Lower leg skin (tissue), 4 donors: ENCODE results near the gene SLC4A2. TPM values are rescaled to one million over a fixed set of nuclear protein-coding genes. Genes with fewer than 3 reads are reported as not detected.

Experiments used
- DNase-seq, 2 donors: peaks; one replicate each; pipeline ENCODE4 v3.0.0-alpha.2; 2019; ENCODE audit warnings: low spot score in 2 of 2
- H3K4me3 ChIP-seq: fragments of 200-600 bp; sonication (generic); 2 replicates; pipeline ENCODE4 v1.5.1; 2017; ENCODE audit warnings: mild to moderate bottlenecking, low read depth; ENCODE audit not compliant: poor library complexity, severe bottlenecking
- POLR2A ChIP-seq, 2 donors: fragments of 450-650 bp; IDR thresholded peaks; one replicate each; pipeline ENCODE4 v1.6.1; 2016 to 2017; ENCODE audit warnings: antibody characterized with exemption in 2 of 2, mild to moderate bottlenecking in 1 of 2, moderate library complexity in 1 of 2
- WGBS, 2 donors: methylation state at CpG; one replicate each; pipeline ENCODE4 v1.1.5; 2018; 5-methylcytosine and 5-hydroxymethylcytosine counted together
- intact Hi-C: fragments of 100-400 bp; cut with DNase I; formaldehyde crosslinking; loops from one replicate; pipeline ENCODE4 v1.15.0; 2023; ENCODE audit warnings: low total_unique reads
- total RNA-seq, 4 donors: library from RNA; depleted of rRNA; stranded (reverse); fragments of >200 nt; gene quantifications; one replicate each; pipeline ENCODE4 v1.1.0, GENCODE V29; 2016
- TF ChIP-seq, protein P1 (sequence below), 3 donors: fragments of 450-650 bp; IDR thresholded peaks; one replicate each; pipeline ENCODE4 v1.5.1; 2016; ENCODE audit warnings: antibody characterized with exemption in 3 of 3, mild to moderate bottlenecking in 3 of 3, moderate library complexity in 2 of 3

SLC4A2 gene
- total RNA-seq, 4 donors from 2014 or later, result 56.3 to 83.5 (median 67.7) TPM

DNA sequence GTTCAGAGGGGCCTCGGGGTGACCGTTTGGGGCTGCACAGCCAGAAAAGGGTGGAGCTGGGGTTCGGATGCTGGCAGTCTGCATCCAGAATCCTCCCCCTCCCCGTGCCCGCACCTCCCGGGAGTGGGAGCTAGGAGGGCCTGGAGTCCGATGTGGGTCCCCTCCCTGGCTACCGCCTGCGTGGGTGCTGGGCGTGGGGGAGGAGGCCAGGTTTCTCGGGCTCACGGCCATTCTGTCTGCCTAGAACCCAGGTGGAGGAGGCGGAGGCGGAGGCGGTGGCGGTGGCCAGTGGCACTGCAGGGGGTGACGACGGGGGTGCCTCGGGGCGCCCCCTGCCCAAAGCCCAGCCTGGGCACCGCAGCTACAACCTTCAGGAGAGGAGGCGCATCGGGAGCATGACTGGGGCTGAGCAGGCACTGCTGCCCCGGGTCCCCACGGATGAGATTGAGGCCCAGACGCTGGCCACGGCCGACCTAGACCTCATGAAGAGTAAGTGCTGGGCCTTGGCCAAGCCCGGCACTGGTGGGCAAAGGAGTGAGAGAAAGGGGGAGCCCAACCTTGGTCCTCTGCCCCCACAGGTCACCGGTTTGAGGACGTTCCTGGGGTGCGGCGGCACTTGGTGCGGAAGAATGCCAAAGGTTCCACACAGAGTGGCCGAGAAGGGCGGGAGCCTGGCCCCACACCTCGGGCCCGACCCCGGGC lies 7.0 kb downstream of the SLC4A2 start:
- no peak for DNase-seq
- H3K4me3 ChIP-seq, result no peak overlapping the region
- TF ChIP-seq, protein P1, sequence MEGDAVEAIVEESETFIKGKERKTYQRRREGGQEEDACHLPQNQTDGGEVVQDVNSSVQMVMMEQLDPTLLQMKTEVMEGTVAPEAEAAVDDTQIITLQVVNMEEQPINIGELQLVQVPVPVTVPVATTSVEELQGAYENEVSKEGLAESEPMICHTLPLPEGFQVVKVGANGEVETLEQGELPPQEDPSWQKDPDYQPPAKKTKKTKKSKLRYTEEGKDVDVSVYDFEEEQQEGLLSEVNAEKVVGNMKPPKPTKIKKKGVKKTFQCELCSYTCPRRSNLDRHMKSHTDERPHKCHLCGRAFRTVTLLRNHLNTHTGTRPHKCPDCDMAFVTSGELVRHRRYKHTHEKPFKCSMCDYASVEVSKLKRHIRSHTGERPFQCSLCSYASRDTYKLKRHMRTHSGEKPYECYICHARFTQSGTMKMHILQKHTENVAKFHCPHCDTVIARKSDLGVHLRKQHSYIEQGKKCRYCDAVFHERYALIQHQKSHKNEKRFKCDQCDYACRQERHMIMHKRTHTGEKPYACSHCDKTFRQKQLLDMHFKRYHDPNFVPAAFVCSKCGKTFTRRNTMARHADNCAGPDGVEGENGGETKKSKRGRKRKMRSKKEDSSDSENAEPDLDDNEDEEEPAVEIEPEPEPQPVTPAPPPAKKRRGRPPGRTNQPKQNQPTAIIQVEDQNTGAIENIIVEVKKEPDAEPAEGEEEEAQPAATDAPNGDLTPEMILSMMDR (IDR thresholded peaks at IDR 0.05), result no peak
- TF ChIP-seq POLR2A (IDR thresholded peaks at IDR 0.05), result no peak
- WGBS, 2 donors, result 88 to 89% methylated on average over 39 of the region's 39 CpGs
- intact Hi-C loops, result no loop called here

DNA sequence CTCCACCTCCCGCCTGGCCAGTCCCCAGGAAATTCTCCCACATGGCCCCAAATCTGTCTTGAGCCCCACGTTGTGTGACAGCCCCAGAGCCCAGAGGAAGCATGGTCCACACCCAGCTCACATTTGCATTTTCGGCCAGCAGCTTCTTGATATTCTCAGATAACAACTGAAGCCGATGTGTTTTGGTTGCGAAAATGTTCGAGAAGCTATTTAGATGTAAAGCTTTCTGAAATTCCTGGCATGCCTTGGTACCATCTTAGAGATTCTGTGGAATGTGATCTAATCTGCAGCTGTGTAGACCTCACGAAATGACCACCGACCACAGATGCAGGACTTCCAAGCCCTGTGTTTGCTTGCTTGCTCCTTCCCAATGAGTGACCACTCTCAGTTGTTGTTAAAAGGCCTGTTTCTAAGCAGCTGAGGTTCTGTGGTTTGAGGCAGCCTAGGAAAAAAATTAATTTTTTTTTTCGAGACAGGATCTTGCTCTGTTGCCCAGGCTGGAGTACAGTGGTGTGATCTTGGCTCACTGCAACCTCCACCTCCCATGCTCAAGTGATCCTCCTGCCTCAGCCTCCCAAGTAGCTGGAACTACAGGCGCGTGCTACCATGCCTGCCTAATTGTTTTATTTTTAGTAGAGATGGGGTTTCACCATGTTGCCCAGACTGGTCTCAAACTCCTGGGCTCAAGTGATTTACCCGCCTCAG lies 8.8 kb downstream of the SLC4A2 start:
- 83 to 88% methylated on average over 12 of the region's 12 CpGs for WGBS, 2 donors

DNA sequence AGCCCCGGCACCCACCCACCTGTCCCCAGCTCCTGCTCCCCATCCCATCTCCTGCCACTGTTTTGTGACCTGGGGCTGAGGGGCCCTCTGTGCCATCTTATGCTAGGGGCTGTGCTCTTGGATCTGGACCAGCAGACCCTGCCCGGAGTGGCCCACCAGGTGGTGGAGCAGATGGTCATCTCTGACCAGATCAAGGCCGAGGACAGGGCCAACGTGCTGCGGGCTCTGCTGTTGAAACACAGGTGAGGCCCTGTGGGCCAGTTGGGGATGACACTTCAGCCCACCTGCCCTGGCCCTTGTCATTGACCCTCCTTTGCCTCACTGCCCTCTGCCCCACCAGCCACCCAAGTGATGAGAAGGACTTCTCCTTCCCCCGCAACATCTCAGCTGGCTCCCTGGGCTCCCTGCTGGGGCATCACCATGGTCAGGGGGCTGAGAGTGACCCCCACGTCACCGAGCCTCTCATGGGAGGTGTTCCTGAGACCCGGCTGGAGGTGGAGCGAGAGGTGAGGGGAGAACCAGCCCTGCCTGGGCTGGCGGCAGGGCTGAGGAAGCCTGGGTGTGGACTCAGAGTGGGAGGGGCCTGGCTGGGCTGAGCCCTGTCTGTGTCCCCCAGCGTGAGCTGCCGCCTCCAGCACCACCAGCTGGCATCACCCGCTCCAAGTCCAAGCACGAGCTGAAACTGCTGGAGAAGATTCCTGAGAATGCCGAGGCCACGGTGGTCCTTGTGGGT lies 10.6 kb downstream of the SLC4A2 start:
- 73 to 89% methylated on average over 10 to 16 of the region's 17 CpGs for WGBS, 2 donors
- no peak overlapping the region for H3K4me3 ChIP-seq
- intact Hi-C loops, result no loop called here
- no peak for DNase-seq
- no peak for TF ChIP-seq POLR2A (IDR thresholded peaks at IDR 0.05)

More for the DNA sequence above, 8.8 kb downstream of the SLC4A2 start:
- intact Hi-C loops, result no loop called here
- no peak for TF ChIP-seq POLR2A (IDR thresholded peaks at IDR 0.05)
- TF ChIP-seq, protein P1 (IDR thresholded peaks at IDR 0.05), result no peak
- DNase-seq, result no peak
- H3K4me3 ChIP-seq, result no peak overlapping the region

DNA sequence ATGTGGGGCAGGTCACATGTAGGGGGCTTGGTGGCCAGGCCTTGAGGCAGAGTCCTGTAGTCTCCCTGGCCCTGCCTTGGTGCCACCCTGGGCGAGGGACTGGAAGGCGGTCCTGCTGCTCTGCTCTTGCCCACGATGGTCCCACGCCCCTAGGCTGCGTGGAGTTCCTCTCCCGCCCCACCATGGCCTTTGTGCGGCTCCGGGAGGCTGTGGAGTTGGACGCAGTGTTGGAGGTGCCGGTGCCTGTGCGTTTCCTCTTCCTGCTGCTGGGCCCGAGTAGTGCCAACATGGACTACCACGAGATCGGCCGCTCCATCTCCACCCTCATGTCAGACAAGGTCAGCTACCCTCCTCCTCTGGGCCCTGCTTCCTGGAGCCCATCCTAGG lies 11.2 kb downstream of the SLC4A2 start:
- no peak overlapping the region for H3K4me3 ChIP-seq
- 78 to 97% methylated on average over 6 to 15 of the region's 15 CpGs for WGBS, 2 donors
- DNase-seq, result no peak
- TF ChIP-seq POLR2A (IDR thresholded peaks at IDR 0.05), result no peak
- TF ChIP-seq, protein P1 (IDR thresholded peaks at IDR 0.05), result no peak
- intact Hi-C loops, result no loop called here

DNA sequence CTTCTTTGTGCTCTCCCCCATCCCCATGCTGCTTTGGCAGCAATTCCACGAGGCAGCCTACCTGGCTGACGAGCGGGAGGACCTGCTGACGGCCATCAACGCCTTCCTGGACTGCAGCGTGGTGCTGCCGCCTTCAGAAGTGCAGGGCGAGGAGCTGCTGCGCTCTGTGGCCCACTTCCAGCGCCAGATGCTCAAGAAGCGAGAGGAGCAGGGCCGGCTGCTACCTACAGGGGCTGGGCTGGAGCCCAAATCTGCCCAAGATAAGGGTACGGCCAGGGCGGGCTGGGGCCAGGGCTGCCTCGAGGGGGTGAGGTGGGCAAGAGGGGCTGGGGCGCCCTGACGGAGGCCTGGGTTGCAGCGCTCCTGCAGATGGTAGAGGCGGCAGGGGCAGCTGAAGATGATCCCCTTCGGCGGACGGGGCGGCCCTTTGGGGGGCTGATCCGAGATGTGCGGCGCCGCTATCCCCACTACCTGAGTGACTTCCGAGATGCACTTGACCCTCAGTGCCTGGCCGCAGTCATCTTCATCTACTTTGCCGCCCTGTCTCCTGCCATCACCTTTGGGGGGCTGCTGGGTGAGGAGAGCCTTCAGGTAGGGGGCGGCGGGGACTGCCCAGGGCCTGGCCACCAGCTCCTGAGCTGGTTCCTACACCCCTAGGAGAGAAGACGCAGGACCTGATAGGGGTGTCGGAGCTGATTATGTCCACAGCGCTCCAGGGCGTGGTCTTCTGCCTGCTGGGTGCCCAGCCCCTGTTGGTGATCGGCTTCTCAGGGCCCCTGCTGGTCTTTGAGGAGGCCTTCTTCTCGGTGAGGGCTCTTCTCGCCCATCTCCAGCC lies 11.9 kb downstream of the SLC4A2 start:
- 92 to 93% methylated on average over 39 of the region's 39 CpGs for WGBS, 2 donors
- intact Hi-C loops, result no loop called here
- no peak overlapping the region for H3K4me3 ChIP-seq
- no peak for DNase-seq
- TF ChIP-seq, protein P1 (IDR thresholded peaks at IDR 0.05), result no peak
- no peak for TF ChIP-seq POLR2A (IDR thresholded peaks at IDR 0.05)
